ENCODE results near the gene SEMA3D.

SEMA3D gene

GRCh38 chr7:85119934-85120333 lies 66.9 kb downstream of the SEMA3D start:
- no peak for DNase-seq

- no peak for DNase-seq
These were observed 71.0 kb downstream of the SEMA3D start for GRCh38 chr7:85115862-85116261.

GRCh38 chr7:85115006-85115405 lies 71.8 kb downstream of the SEMA3D start:
- no peak for DNase-seq

GRCh38 chr7:85114342-85114741 lies 72.5 kb downstream of the SEMA3D start:
- no peak for DNase-seq

- DNase-seq: no peak
These were observed 75.1 kb downstream of the SEMA3D start for GRCh38 chr7:85111761-85112160.

- DNase-seq: no peak
These were observed 80.1 kb downstream of the SEMA3D start for GRCh38 chr7:85106719-85107118.

GRCh38 chr7:85104432-85105205 lies 82.2 kb downstream of the SEMA3D start:
- DNase-seq: no peak

- no peak for DNase-seq
These were observed 82.9 kb downstream of the SEMA3D start for GRCh38 chr7:85103962-85104361.

- DNase-seq: no peak
These were observed 83.5 kb downstream of the SEMA3D start for GRCh38 chr7:85103357-85103756.

- DNase-seq: no peak
These were observed 84.0 kb downstream of the SEMA3D start for GRCh38 chr7:85102813-85103350.

GRCh38 chr7:85101347-85101746 lies 85.5 kb downstream of the SEMA3D start:
- DNase-seq: no peak

- no peak for DNase-seq
These were observed 89.0 kb downstream of the SEMA3D start for GRCh38 chr7:85097844-85098243.

- no peak for DNase-seq
These were observed 91.0 kb downstream of the SEMA3D start for GRCh38 chr7:85095806-85096205.

- no peak for DNase-seq
These were observed 91.5 kb downstream of the SEMA3D start for GRCh38 chr7:85095366-85095765.

GRCh38 chr7:85094046-85094725 lies 92.7 kb downstream of the SEMA3D start:
- DNase-seq: no peak

GRCh38 chr7:85091565-85091928 lies 95.3 kb downstream of the SEMA3D start:
- DNase-seq: no peak

- no peak for DNase-seq
These were observed 95.8 kb downstream of the SEMA3D start for GRCh38 chr7:85090919-85091564.

GRCh38 chr7:85090143-85090542 lies 96.7 kb downstream of the SEMA3D start:
- DNase-seq: no peak

- no peak for DNase-seq
These were observed 105.0 kb downstream of the SEMA3D start for GRCh38 chr7:85081846-85082245.

GRCh38 chr7:85081392-85081791 lies 105.5 kb downstream of the SEMA3D start:
- no peak for DNase-seq

GRCh38 chr7:85079434-85079833 lies 107.4 kb downstream of the SEMA3D start:
- no peak for DNase-seq

GRCh38 chr7:85078181-85078580 lies 108.7 kb downstream of the SEMA3D start:
- no peak for DNase-seq

GRCh38 chr7:85075864-85076263 lies 111.0 kb downstream of the SEMA3D start:
- DNase-seq: no peak

GRCh38 chr7:85074992-85075391 lies 111.9 kb downstream of the SEMA3D start:
- DNase-seq: no peak
